HG02798 (cell line): Measurements from ENCODE around the gene LYZL2.
"Not testable (repeated sequence)": the region's sequence is repeated elsewhere in the genome, so short reads cannot be mapped to it uniquely, and the experiment has no call there.

ENCODE experiments used
- ATAC-seq: cut with Tn5 transposase; IDR thresholded peaks from one replicate; pipeline ENCODE4 v1.9.1; 2021; ENCODE audit warnings: mild to moderate bottlenecking; ENCODE audit not compliant: unreplicated experiment, poor library complexity

Gene LYZL2

GRCh38 chr10:30596013-30596412 is 33.5 kb downstream of the LYZL2 start:
- no peak for ATAC-seq

GRCh38 chr10:30594077-30594476 is 35.5 kb downstream of the LYZL2 start:
- no peak for ATAC-seq

GRCh38 chr10:30592770-30593169 is 36.8 kb downstream of the LYZL2 start:
- not testable (repeated sequence) for ATAC-seq

- no peak for ATAC-seq
These were observed 38.3 kb downstream of the LYZL2 start for GRCh38 chr10:30591249-30591670.

- ATAC-seq, result no peak
These were observed 40.1 kb downstream of the LYZL2 start for GRCh38 chr10:30589441-30589840.

- peak; percentile 81 for ATAC-seq
These were observed 42.0 kb downstream of the LYZL2 start for GRCh38 chr10:30587522-30588031.

- ATAC-seq, result no peak
These were observed 42.7 kb downstream of the LYZL2 start for GRCh38 chr10:30586828-30587227.

- ATAC-seq, result peak; percentile 65
These were observed 45.7 kb downstream of the LYZL2 start for GRCh38 chr10:30583778-30584415.

GRCh38 chr10:30581779-30582380 is 47.7 kb downstream of the LYZL2 start:
- ATAC-seq, result no peak

GRCh38 chr10:30580676-30581075 is 48.9 kb downstream of the LYZL2 start:
- no peak for ATAC-seq

GRCh38 chr10:30580241-30580640 is 49.3 kb downstream of the LYZL2 start:
- ATAC-seq, result no peak

- ATAC-seq, result no peak
These were observed 50.0 kb downstream of the LYZL2 start for GRCh38 chr10:30579574-30579973.

GRCh38 chr10:30577048-30577447 is 52.5 kb downstream of the LYZL2 start:
- no peak for ATAC-seq

GRCh38 chr10:30576641-30577040 is 52.9 kb downstream of the LYZL2 start:
- no peak for ATAC-seq

- ATAC-seq, result no peak
These were observed 55.1 kb downstream of the LYZL2 start for GRCh38 chr10:30574432-30574796.

GRCh38 chr10:30573721-30574431 is 55.7 kb downstream of the LYZL2 start:
- ATAC-seq, result no peak

GRCh38 chr10:30565449-30565848 is 64.1 kb downstream of the LYZL2 start:
- no peak for ATAC-seq

GRCh38 chr10:30562787-30563186 is 66.8 kb downstream of the LYZL2 start:
- ATAC-seq, result no peak
